Measurements from ENCODE around the gene TCN2.
"Not testable (repeated sequence)": the region's sequence is repeated elsewhere in the genome, so short reads cannot be mapped to it uniquely, and the experiment has no call there.

TCN2 gene

DNA sequence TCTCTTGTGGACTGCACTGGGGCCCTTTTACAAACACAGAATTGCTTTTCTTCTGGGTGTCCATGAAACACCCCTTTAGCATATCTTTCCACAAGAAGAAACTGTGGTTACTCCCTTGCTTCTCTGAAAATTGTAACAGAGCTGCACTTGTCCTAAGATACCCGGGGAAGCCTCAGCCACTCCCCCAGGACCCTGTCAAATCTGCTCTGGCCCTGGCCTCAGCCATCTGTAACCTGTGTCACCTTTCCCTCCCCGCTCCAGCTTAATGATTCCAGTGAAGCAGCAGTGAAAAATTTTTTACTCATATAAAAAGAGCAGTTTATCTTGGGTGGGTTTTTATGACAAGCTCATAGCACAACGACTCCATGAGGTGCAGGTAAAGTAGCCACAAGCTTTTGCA is 64.1 kb downstream of the TCN2 start:
- in situ Hi-C loops (cut with MboI; ENCODE audit: low pct_unique_long_range_greater_than_20kb, low sequenced_read_pairs) = no loop called here
- no peak for DNase-seq

GRCh38 chr22:30673136-30673535 is 66.2 kb downstream of the TCN2 start:
- in situ Hi-C loops (cut with MboI; ENCODE audit: low pct_unique_long_range_greater_than_20kb, low sequenced_read_pairs) = no loop called here
- DNase-seq = no peak

DNA sequence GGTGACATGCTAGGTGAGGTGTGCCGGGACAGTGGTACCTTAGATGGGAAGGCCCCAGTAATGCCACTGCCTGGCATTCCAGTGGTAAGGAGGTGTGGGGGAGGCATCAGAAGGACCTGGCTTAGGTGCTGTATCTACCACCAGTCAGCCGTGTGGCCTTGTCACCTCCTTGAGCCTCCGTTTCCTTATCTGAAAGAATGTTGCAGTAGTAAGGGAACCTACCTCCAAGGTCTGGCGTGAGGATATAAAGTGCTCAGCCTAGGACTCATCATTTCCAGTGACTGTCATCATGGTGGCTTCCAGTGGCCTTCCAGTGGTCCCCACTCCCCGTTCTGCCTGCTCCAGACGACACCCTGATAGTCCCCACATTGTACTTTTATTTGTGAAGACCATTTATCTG is 67.5 kb downstream of the TCN2 start:
- in situ Hi-C loops (cut with MboI; ENCODE audit: low pct_unique_long_range_greater_than_20kb, low sequenced_read_pairs) = no loop called here
- DNase-seq = no peak

DNA sequence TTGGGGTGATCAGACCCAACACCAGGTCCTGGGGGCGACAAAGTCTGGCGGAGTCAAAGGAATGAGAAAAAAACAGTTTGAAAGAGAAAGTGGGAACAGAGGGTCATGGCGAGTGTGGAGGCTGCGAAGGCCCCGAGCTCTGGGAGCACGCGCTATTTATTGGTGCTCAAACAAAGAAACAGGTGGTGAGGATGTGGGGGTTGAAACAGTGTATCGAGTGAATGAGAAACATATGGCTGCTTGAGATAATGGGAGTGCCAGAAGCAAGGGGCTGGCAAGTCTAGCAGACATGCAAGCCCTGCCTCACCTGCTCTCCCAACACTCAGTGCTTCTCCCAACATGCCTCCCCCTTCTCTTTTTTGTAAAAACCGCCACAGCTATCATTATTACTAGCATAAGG is 68.5 kb downstream of the TCN2 start:
- in situ Hi-C loops (cut with MboI; ENCODE audit: low pct_unique_long_range_greater_than_20kb, low sequenced_read_pairs) = no loop called here
- DNase-seq = no peak

- in situ Hi-C loops (cut with MboI; ENCODE audit: low pct_unique_long_range_greater_than_20kb, low sequenced_read_pairs) = not testable (repeated sequence)
Measured at GRCh38 chr22:30676565-30676964, 69.6 kb downstream of the TCN2 start.

More at GRCh38 chr22:30676565-30676964, 69.6 kb downstream of the TCN2 start:
- not testable (repeated sequence) for DNase-seq

Data from KBM-7 (cell line).